Measurements from ENCODE around the gene AVPR2. TPM values are rescaled to one million over a fixed set of nuclear protein-coding genes. Genes with fewer than 3 reads are reported as not detected.

AVPR2 gene
- total RNA-seq, 1 donor from 2014 or later = not detected

- Mint-ChIP-seq H3K36me3 (ENCODE audit: low read depth) (peaks cover 15% of the 10 kb centered on the region), H3K27me3 (ENCODE audit: low read depth) (no peaks in the 10 kb centered on the region), H3K9me3 (no peaks in the 10 kb centered on the region), H3K4me1 (ENCODE audit: low read depth) (peaks cover 5% of the 10 kb centered on the region), H3K27ac (no peak overlapping the region), H3K4me3 (ENCODE audit: low read depth) (no peak overlapping the region)
- no peak for DNase-seq (ENCODE audit: low spot score)
- intact Hi-C loops (cut with micrococcal nuclease) = no loop called here
Observed at GRCh38 chrX:153937056-153937455, 32.6 kb downstream of the AVPR2 start.

DNA sequence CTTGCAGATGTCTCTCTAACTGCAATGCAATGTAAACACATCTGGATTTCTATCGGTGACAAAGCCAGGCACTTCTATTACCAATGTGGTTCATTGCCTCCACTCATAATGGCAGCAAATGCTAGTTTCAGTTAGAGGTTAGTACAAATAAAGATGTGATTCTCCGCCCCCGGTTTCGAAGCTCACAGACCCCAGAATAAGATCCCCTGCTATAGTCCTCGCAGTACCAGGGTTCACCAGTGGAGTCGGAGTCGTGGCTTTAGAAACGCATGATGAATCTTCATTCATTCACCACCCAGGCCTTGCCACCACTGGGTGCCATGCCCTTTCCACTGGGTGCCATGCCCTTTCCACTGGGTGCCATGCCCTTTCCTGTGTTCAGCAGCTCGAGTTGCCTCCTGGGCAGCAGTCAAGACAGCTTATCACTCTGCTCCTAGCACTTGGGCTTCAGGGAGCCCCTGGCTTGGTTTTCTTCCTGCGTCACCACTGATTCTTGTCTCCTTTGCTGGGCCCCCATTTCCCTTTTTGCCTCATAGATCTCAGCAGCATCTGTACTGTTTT lies 33.8 kb downstream of the AVPR2 start:
- Mint-ChIP-seq H3K4me3 (ENCODE audit: low read depth) (no peak overlapping the region), H3K4me1 (ENCODE audit: low read depth) (peaks cover 5% of the 10 kb centered on the region), H3K9me3 (no peaks in the 10 kb centered on the region), H3K27ac (no peak overlapping the region), H3K36me3 (ENCODE audit: low read depth) (peaks cover 15% of the 10 kb centered on the region), H3K27me3 (ENCODE audit: low read depth) (no peaks in the 10 kb centered on the region)
- DNase-seq (ENCODE audit: low spot score) = no peak
- intact Hi-C loops (cut with micrococcal nuclease) = no loop called here

GRCh38 chrX:153939573-153939972 lies 35.1 kb downstream of the AVPR2 start:
- H3K36me3 Mint-ChIP-seq (ENCODE audit: low read depth) = peaks cover 9% of the 10 kb centered on the region
- H3K4me1 Mint-ChIP-seq (ENCODE audit: low read depth) = peaks cover 8% of the 10 kb centered on the region
- DNase-seq (ENCODE audit: low spot score) = no peak
- H3K27ac Mint-ChIP-seq = no peak overlapping the region
- intact Hi-C loops (cut with micrococcal nuclease) = no loop called here
- H3K27me3 Mint-ChIP-seq (ENCODE audit: low read depth) = no peaks in the 10 kb centered on the region
- no peak overlapping the region for H3K4me3 Mint-ChIP-seq (ENCODE audit: low read depth)
- no peaks in the 10 kb centered on the region for H3K9me3 Mint-ChIP-seq

DNA sequence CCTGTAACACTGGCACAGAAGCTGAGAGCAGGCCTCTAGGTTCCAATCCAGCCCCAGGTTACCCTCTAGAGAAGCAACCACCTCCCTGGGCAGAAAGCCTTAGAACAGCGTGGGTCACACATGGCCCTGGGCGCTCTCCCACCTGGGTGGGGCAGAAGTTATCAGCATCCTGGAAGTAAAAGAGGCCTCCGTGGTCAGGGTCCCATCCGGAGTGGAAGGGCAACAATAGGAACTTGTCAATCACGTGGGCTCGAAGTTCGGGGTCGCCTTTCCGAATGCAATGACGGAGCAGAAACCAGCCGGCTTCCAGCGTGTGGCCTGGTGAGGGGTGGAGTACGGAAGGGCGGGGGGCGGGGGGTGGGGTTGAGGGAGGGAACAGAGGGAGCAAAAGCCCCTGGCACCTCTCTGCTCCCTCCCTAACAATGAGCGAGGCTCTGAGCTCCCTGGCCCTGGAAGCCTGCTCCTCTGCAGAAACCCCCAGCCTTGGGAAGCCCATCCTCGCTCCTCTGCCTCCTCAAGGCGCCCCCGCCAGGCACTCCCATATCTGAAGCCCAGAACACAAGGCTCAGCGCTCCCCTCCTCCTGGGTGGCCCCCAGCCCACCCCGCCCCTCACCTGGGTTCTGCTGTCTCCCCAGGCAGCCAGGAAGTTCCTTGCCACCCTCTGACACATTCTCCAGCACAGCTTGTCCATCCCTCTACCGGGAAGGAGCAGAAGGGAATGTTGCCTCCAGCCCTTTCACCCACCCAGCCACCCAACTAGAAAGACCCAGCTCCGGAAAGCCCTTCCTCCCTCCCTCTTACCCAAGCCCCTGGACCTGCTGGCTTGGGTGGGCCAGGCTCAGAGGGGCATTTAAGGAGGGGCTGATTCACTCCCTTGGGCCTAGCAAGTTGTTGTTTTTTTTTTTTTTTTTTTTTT lies 37.1 kb downstream of the AVPR2 start:
- DNase-seq (ENCODE audit: low spot score) = no peak
- Mint-ChIP-seq H3K4me3 (ENCODE audit: low read depth) (peak overlapping the region; percentile 55), H3K9me3 (no peaks in the 10 kb centered on the region), H3K27me3 (ENCODE audit: low read depth) (no peaks in the 10 kb centered on the region), H3K4me1 (ENCODE audit: low read depth) (peaks cover 6% of the 10 kb centered on the region), H3K27ac (peak overlapping the region; percentile 63), H3K36me3 (ENCODE audit: low read depth) (peaks cover 9% of the 10 kb centered on the region)
- intact Hi-C loops (cut with micrococcal nuclease) = no loop called here

DNA sequence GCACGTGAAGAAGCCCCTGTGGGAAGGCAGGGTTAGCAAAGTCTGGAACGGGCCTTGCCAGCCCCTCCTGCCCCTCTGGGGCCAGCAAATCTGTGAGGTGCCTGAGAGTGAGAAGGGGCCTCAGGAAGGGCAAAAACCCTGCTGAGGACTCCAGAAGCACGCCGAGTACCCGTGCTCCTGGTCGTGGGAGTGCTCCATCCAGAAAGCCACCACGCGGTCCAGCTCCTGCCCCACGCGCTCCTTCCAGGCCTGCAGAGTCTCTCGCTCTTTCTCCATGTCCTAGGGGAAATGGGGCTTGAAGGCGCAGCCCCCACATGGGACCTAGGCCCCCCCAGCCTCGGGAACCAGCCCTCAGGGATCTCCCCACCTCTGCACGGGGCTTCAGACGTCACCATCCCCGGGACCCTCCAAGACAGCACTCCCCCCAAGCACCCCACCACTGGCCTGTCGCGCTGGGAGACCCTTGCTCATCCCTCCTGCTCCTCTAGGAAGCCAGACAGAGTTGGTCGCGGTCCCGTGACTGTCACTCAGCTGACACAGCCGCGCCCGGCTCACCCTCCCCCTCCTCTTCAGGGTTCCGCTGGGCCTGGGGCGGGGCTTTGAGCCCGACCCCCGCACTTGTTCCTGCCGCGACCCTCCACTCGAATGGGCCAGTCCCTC lies 39.8 kb downstream of the AVPR2 start, which contains the start of gene RENBP:
Gene RENBP (minus strand): TSS at position 504 of the 660 bp plus-strand sequence. CDS start 33 bp downstream, at position 471.
- Mint-ChIP-seq H3K4me1 (ENCODE audit: low read depth) (peaks cover 12% of the 10 kb centered on the region), H3K27me3 (ENCODE audit: low read depth) (no peaks in the 10 kb centered on the region), H3K27ac (peak within 1 kb of the TSS; percentile 73), H3K4me3 (ENCODE audit: low read depth) (peak within 1 kb of the TSS; percentile 82), H3K9me3 (no peaks in the 10 kb centered on the region), H3K36me3 (ENCODE audit: low read depth) (peaks cover 10% of the 10 kb centered on the region)
- intact Hi-C loops (cut with micrococcal nuclease) = no loop called here
- DNase-seq (ENCODE audit: low spot score) = no peak

- intact Hi-C loops (cut with micrococcal nuclease) = no loop called here
Observed at GRCh38 chrX:153944800-153945150, 40.3 kb downstream of the AVPR2 start.

GRCh38 chrX:153945956-153946943 lies 41.8 kb downstream of the AVPR2 start:
- intact Hi-C loops (cut with micrococcal nuclease) = no loop called here
- Mint-ChIP-seq H3K27me3 (ENCODE audit: low read depth) (no peaks in the 10 kb centered on the region), H3K4me3 (ENCODE audit: low read depth) (no peak overlapping the region), H3K36me3 (ENCODE audit: low read depth) (peaks cover 27% of the 10 kb centered on the region), H3K4me1 (ENCODE audit: low read depth) (peaks cover 16% of the 10 kb centered on the region), H3K27ac (no peak overlapping the region), H3K9me3 (no peaks in the 10 kb centered on the region)
- DNase-seq (ENCODE audit: low spot score) = no peak

More at GRCh38 chrX:153944800-153945150, 40.3 kb downstream of the AVPR2 start:
- peaks cover 15% of the 10 kb centered on the region for H3K36me3 Mint-ChIP-seq (ENCODE audit: low read depth)
- no peaks in the 10 kb centered on the region for H3K27me3 Mint-ChIP-seq (ENCODE audit: low read depth)
- H3K27ac Mint-ChIP-seq = no peak overlapping the region
- DNase-seq (ENCODE audit: low spot score) = no peak
- H3K9me3 Mint-ChIP-seq = no peaks in the 10 kb centered on the region
- peaks cover 16% of the 10 kb centered on the region for H3K4me1 Mint-ChIP-seq (ENCODE audit: low read depth)
- H3K4me3 Mint-ChIP-seq (ENCODE audit: low read depth) = peak overlapping the region; percentile 42

- peaks cover 14% of the 10 kb centered on the region for H3K4me1 Mint-ChIP-seq (ENCODE audit: low read depth)
- intact Hi-C loops (cut with micrococcal nuclease) = loop anchor here (1.0 kb wide), 1 partner anchor 19 kb away; no protein-coding TSS in a partner anchor
- peaks cover 29% of the 10 kb centered on the region for H3K36me3 Mint-ChIP-seq (ENCODE audit: low read depth)
Observed at GRCh38 chrX:153947009-153947769, 42.7 kb downstream of the AVPR2 start.

DNA sequence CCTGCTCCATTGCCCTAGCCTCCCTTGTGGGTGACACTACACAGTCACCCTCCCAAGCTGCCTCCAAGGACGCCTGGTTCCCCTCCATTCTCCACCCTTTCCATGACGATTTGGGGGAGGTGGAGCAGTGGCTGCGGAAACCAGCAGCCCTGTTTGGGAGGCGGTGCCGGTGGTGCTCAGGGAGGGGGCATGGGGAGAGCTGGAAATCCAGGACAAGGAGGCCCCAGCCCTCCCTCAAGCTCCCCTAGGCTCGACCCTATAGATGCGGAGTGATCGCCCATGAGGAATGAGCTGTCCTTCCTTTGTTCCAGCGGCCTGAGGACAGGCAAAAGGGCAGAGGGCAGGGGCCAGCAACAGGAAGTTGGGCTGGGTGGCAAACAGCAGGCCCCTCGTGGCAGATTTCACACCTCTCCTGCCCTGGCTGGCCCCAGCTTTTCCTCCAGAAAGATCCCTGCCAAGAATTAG lies 43.6 kb downstream of the AVPR2 start:
- intact Hi-C loops (cut with micrococcal nuclease) = no loop called here
- Mint-ChIP-seq H3K4me1 (ENCODE audit: low read depth) (peaks cover 14% of the 10 kb centered on the region), H3K9me3 (no peaks in the 10 kb centered on the region), H3K27ac (peak overlapping the region; percentile 82), H3K27me3 (ENCODE audit: low read depth) (no peaks in the 10 kb centered on the region), H3K4me3 (ENCODE audit: low read depth) (no peak overlapping the region), H3K36me3 (ENCODE audit: low read depth) (peaks cover 31% of the 10 kb centered on the region)
- no peak for DNase-seq (ENCODE audit: low spot score)

More at GRCh38 chrX:153947009-153947769, 42.7 kb downstream of the AVPR2 start:
- no peaks in the 10 kb centered on the region for H3K9me3 Mint-ChIP-seq
- DNase-seq (ENCODE audit: low spot score) = peak; percentile 71
- no peaks in the 10 kb centered on the region for H3K27me3 Mint-ChIP-seq (ENCODE audit: low read depth)
- H3K4me3 Mint-ChIP-seq (ENCODE audit: low read depth) = no peak overlapping the region
- peak overlapping the region; percentile 82 for H3K27ac Mint-ChIP-seq

DNA sequence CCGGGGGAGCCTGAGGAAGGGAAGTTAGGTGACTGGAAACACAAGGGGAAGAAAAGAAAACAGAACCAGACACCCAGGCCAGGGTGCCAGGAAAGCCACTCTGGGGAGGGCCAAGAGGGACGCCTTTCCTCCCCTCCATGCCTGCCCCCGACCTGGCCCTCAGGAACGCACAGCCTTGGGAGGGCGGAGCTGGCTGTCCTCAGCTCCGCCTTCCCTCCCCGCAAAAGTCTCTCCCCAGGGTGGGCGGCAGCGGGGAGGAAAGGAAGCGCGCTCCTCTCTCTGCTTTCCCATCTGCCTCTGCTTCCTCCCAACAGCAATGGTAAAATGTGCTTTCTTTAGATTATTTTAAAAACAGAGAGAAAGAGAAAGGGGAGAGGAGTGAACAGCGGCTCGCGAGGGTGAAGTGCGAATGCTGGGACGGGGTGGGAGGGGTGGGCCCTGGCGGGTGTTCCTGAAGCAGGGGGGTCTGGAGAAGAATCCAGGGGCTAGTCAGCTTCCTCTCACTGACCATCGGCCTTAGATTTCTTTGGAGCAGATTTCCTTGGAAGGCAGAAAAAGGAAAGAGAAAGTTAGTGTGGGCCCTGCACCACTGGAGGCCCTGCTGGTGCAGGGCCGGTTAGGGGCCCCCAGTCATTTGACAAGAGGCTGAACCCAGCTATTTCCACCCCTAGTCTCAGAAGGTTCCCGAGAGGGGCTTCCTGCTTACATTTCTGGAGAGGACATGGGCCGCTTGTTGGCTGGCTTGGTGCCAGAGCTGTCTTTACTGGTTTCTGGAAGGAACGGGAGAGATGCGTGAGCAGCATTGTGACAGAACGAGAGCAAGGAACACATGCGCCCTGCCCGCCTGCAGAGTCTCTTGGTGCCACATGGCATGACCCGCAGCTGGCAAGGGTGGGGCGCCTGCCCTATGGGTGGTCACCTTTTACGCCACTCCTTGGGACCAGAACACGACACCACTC lies 44.7 kb downstream of the AVPR2 start:
- Mint-ChIP-seq H3K27ac (peak overlapping the region; percentile 63), H3K9me3 (no peaks in the 10 kb centered on the region), H3K36me3 (ENCODE audit: low read depth) (peaks cover 38% of the 10 kb centered on the region), H3K4me3 (ENCODE audit: low read depth) (no peak overlapping the region), H3K27me3 (ENCODE audit: low read depth) (no peaks in the 10 kb centered on the region), H3K4me1 (ENCODE audit: low read depth) (peaks cover 14% of the 10 kb centered on the region)
- intact Hi-C loops (cut with micrococcal nuclease) = no loop called here
- DNase-seq (ENCODE audit: low spot score) = no peak

DNA sequence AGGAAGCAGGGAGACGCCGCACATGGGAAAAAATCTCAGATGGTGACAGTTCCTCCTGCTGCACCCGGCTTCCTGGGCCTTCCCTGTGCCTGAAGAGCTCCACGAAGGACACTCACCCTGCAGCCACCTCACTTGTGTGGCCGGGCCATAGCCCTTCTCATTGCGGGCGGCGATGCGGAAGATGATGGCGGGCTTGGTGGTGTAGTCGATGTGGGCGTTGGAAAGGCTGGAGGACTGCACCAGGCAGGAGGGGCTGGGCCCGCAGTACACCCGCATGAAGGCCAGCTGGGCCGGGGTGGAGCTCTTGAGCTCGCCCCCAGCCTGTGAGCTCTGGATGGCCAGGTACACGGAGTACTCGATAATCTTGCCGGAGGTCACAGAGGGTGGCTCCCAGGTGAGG lies 45.7 kb downstream of the AVPR2 start:
- DNase-seq (ENCODE audit: low spot score) = no peak
- Mint-ChIP-seq H3K27me3 (ENCODE audit: low read depth) (no peaks in the 10 kb centered on the region), H3K36me3 (ENCODE audit: low read depth) (peaks cover 42% of the 10 kb centered on the region), H3K4me1 (ENCODE audit: low read depth) (peaks cover 13% of the 10 kb centered on the region), H3K27ac (no peak overlapping the region), H3K9me3 (no peaks in the 10 kb centered on the region), H3K4me3 (ENCODE audit: low read depth) (no peak overlapping the region)
- intact Hi-C loops (cut with micrococcal nuclease) = no loop called here
